GM12878 (cell line): ENCODE data around the gene RBMS3. TPM values are rescaled to one million over a fixed set of nuclear protein-coding genes. Genes with fewer than 3 reads are reported as not detected.

ENCODE experiments used
- ATF2 ChIP-seq: IDR thresholded peaks from 2 replicates; pipeline ENCODE4 v1.6.1; 2012; ENCODE audit warnings: low read length, inconsistent platforms
- BACH1 ChIP-seq: fragments of 450-650 bp; IDR thresholded peaks from 2 replicates; pipeline ENCODE4 v1.6.1; 2017; ENCODE audit warnings: mild to moderate bottlenecking, borderline replicate concordance
- CBX3 ChIP-seq: fragments of 200-600 bp; sonication (generic); IDR thresholded peaks from 2 replicates; pipeline ENCODE4 v1.6.1; 2016; ENCODE audit warnings: low read depth, borderline replicate concordance
- CEBPB ChIP-seq, 2 experiments: fragments of 150-350 bp in 1 of 2; IDR thresholded peaks; 2 replicates each; pipeline ENCODE4 v1.6.1; 2012 to 2014; ENCODE audit warnings: low read depth in 2 of 2, low read length in 2 of 2, borderline replicate concordance in 1 of 2, inconsistent platforms in 1 of 2
- CHD2 ChIP-seq: IDR thresholded peaks from 2 replicates; pipeline ENCODE4 v1.6.1; 2011; ENCODE audit warnings: low read depth, low read length, improper control_type of control experiment, borderline replicate concordance
- E2F8 ChIP-seq: fragments of 450-650 bp; IDR thresholded peaks from 2 replicates; pipeline ENCODE4 v1.6.1; 2018; ENCODE audit warnings: mild to moderate bottlenecking, low read depth, moderate library complexity; ENCODE audit not compliant: partially characterized antibody
- ELK1 ChIP-seq: IDR thresholded peaks from 2 replicates; pipeline ENCODE4 v1.6.1; 2012; ENCODE audit warnings: low read depth, low read length, improper control_type of control experiment
- GATAD2B ChIP-seq: fragments of 450-650 bp; conservative IDR thresholded peaks from 2 replicates; pipeline ENCODE4 v1.6.1; 2017; ENCODE audit warnings: low read depth, mild to moderate bottlenecking, moderate library complexity
- IKZF1 ChIP-seq: fragments of 450-650 bp; conservative IDR thresholded peaks from 2 replicates; pipeline ENCODE4 v1.6.1; 2017; ENCODE audit warnings: antibody characterized with exemption, mild to moderate bottlenecking
- JUNB ChIP-seq: IDR thresholded peaks from 2 replicates; pipeline ENCODE4 v1.6.1; 2016; ENCODE audit warnings: antibody characterized with exemption, mild to moderate bottlenecking
- MEF2B ChIP-seq: fragments of 450-650 bp; IDR thresholded peaks from 2 replicates; pipeline ENCODE4 v1.6.1; 2018; ENCODE audit warnings: mild to moderate bottlenecking, moderate library complexity; ENCODE audit not compliant: partially characterized antibody, poor library complexity, severe bottlenecking
- NBN ChIP-seq: fragments of 450-650 bp; IDR thresholded peaks from 2 replicates; pipeline ENCODE4 v1.6.1; 2016
- NR2C2 ChIP-seq: IDR thresholded peaks from 2 replicates; pipeline ENCODE4 v1.6.1; 2011; ENCODE audit warnings: borderline replicate concordance, low read depth; ENCODE audit not compliant: control insufficient read depth, insufficient read length
- NR2F1 ChIP-seq: fragments of 450-650 bp; conservative IDR thresholded peaks from 2 replicates; pipeline ENCODE4 v1.6.1; 2017; ENCODE audit warnings: mild to moderate bottlenecking
- PBX3 ChIP-seq: IDR thresholded peaks from 2 replicates; pipeline ENCODE4 v1.6.1; 2011; ENCODE audit warnings: mild to moderate bottlenecking, low read depth, low read length, moderate library complexity; ENCODE audit not compliant: insufficient replicate concordance
- PKNOX1 ChIP-seq: fragments of 450-650 bp; IDR thresholded peaks from 2 replicates; pipeline ENCODE4 v1.6.1; 2016; ENCODE audit warnings: mild to moderate bottlenecking
- POLR2AphosphoS2 ChIP-seq: IDR thresholded peaks from 2 replicates; pipeline ENCODE4 v1.6.1; 2011; ENCODE audit warnings: low read depth, mild to moderate bottlenecking, low read length, improper control_type of control experiment, moderate library complexity
- SMAD5 ChIP-seq: IDR thresholded peaks from 2 replicates; pipeline ENCODE4 v1.6.1; 2016; ENCODE audit warnings: antibody characterized with exemption, low read depth
- SPI1 ChIP-seq: IDR thresholded peaks from 2 replicates; pipeline ENCODE4 v1.6.1; 2011; ENCODE audit warnings: low read depth, mild to moderate bottlenecking, low read length, moderate library complexity, borderline replicate concordance; ENCODE audit not compliant: insufficient read depth
- SREBF1 ChIP-seq: IDR thresholded peaks from 2 replicates; pipeline ENCODE4 v1.6.1; 2012; ENCODE audit warnings: mild to moderate bottlenecking, low read length
- SUPT20H ChIP-seq: IDR thresholded peaks from 2 replicates; pipeline ENCODE4 v1.6.1; 2011; ENCODE audit warnings: low read depth, mild to moderate bottlenecking, low read length, moderate library complexity, borderline replicate concordance; ENCODE audit not compliant: control insufficient read depth
- USF2 ChIP-seq: IDR thresholded peaks from 2 replicates; pipeline ENCODE4 v1.6.1; 2011; ENCODE audit warnings: low read depth, low read length, improper control_type of control experiment, borderline replicate concordance
- ZBED1 ChIP-seq: IDR thresholded peaks from 2 replicates; pipeline ENCODE4 v1.6.1; 2016; ENCODE audit warnings: borderline replicate concordance
- ZNF24 ChIP-seq: fragments of 450-650 bp; IDR thresholded peaks from 2 replicates; pipeline ENCODE4 v1.6.1; 2017; ENCODE audit warnings: antibody characterized with exemption, mild to moderate bottlenecking
- polyA plus RNA-seq, 11 experiments: library from polyadenylated mRNA; depleted of rRNA in 4 of 11; unstranded in 6 of 11; stranded (reverse) in 5 of 11; fragments of >200 nt; fragmentation: Nextera tagmentation in 4 of 11; fragmentation: Illumina TruSeq in 1 of 11; extraction: Ambion mirVana in 4 of 11; extraction: Trizol in 1 of 11; gene quantifications; 1 replicate in 1 of 11; 2 replicates in 10 of 11; pipeline versions ENCODE4 v1.2.1 to v1.2.3, GENCODE V29; 2011 to 2016; ENCODE audit warnings: inconsistent platforms in 2 of 11, missing spikeins in 2 of 11, low read depth in 1 of 11
- total RNA-seq, 4 experiments: library from RNA; depleted of rRNA in 3 of 4; stranded (reverse); fragments of >200 nt in 3 of 4; fragmentation: Illumina TruSeq in 1 of 4; extraction: Trizol in 1 of 4; gene quantifications; 2 replicates each; pipeline versions ENCODE4 v1.2.1 to v1.2.3, GENCODE V29; 2013 to 2021

Gene RBMS3
- total and polyA plus RNA-seq, 10 of the 15 experiments (the other 5 are each of a cell fraction or from before 2014, with no cell fraction given) = 0.79 to 4.7 (median 3.1) TPM

- TF ChIP-seq CHD2 = no peak
- no peak for TF ChIP-seq GATAD2B
- TF ChIP-seq ZBED1 = no peak
- TF ChIP-seq MEF2B = no peak
- no peak for TF ChIP-seq SPI1
- TF ChIP-seq POLR2AphosphoS2 = no peak
- TF ChIP-seq NR2C2 = no peak
- no peak for TF ChIP-seq NBN
- no peak for TF ChIP-seq SMAD5
- TF ChIP-seq IKZF1 = no peak
- TF ChIP-seq NR2F1 = no peak
- no peak for TF ChIP-seq CBX3
- no peak for TF ChIP-seq CEBPB (IDR thresholded peaks at IDR 0.05; ENCODE audit: borderline replicate concordance in 1 of 2, low read depth in 2 of 2, low read length in 2 of 2)
- peak; percentile 68 for TF ChIP-seq JUNB
- no peak for TF ChIP-seq BACH1
- peak; percentile 38; the same call in 1 of the 2 replicates for TF ChIP-seq ATF2
- TF ChIP-seq PKNOX1 = peak; percentile 51; the same call in 1 of the 2 replicates
- no peak for TF ChIP-seq E2F8
- TF ChIP-seq PBX3 = no peak
- no peak for TF ChIP-seq ELK1
- TF ChIP-seq ZNF24 = no peak
- no peak for TF ChIP-seq SUPT20H
- TF ChIP-seq USF2 = no peak
- TF ChIP-seq SREBF1 = no peak
Observed at GRCh38 chr3:29754346-29754745, 473.5 kb downstream of the RBMS3 start (continued).
